OCI-LY3 (cell line): Measurements from ENCODE around the gene POLR1C.

ENCODE experiments used
- EZH2phosphoT487 ChIP-seq: fragments of 200-600 bp; shearing (Covaris generic); IDR thresholded peaks from 2 replicates; pipeline ENCODE4 v1.6.1; 2018; ENCODE audit warnings: antibody characterized with exemption, mixed run types, low read depth
- TF ChIP-seq, protein P1 (sequence below): fragments of 200-600, 300-600 bp; sonication (generic); IDR thresholded peaks from 2 replicates; pipeline ENCODE4 v1.5.1; 2014; ENCODE audit warnings: antibody characterized with exemption, low read length, low read depth

- TF ChIP-seq, protein P1, sequence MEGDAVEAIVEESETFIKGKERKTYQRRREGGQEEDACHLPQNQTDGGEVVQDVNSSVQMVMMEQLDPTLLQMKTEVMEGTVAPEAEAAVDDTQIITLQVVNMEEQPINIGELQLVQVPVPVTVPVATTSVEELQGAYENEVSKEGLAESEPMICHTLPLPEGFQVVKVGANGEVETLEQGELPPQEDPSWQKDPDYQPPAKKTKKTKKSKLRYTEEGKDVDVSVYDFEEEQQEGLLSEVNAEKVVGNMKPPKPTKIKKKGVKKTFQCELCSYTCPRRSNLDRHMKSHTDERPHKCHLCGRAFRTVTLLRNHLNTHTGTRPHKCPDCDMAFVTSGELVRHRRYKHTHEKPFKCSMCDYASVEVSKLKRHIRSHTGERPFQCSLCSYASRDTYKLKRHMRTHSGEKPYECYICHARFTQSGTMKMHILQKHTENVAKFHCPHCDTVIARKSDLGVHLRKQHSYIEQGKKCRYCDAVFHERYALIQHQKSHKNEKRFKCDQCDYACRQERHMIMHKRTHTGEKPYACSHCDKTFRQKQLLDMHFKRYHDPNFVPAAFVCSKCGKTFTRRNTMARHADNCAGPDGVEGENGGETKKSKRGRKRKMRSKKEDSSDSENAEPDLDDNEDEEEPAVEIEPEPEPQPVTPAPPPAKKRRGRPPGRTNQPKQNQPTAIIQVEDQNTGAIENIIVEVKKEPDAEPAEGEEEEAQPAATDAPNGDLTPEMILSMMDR, result no peak
- no peak for TF ChIP-seq EZH2phosphoT487
These were observed 22.6 kb upstream of the POLR1C start for GRCh38 chr6:43494321-43494720.
